ENCODE data around the gene TENM3.

TENM3 gene

DNA sequence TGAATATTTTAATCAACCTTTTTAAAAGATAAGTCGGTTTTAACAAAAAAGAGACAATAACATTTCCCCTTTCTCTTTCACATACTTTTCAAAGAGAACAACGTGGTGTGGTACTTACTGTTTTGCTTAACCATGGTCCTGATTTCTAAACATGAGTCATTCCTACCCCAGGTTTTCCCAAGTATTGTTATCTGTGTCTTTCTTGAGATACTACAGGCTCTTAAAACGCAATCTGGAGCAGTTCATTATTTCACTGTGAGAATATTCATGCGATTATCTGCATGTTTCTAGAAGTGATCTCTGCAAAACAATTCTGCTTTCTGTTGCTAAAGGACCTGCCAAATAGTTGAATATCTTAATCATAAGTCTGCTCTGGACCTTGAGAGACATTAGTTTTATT is 127.3 kb downstream of the TENM3 start:
- no peaks in the 10 kb centered on the region for H4K20me1 ChIP-seq (ENCODE audit: insufficient read depth, low read length)
- no peak overlapping the region for H3K4me3 ChIP-seq (ENCODE audit: low read depth, low read length, poor library complexity, severe bottlenecking)
- no peaks in the 10 kb centered on the region for H3K9me3 ChIP-seq (ENCODE audit: low read length)
- H2AFZ ChIP-seq (ENCODE audit: low read length), result no peak overlapping the region
- no peak overlapping the region for H3K4me2 ChIP-seq (ENCODE audit: low read length)
- H3K27me3 ChIP-seq (ENCODE audit: insufficient read depth, low read length), result no peaks in the 10 kb centered on the region
- TF ChIP-seq, protein P1, sequence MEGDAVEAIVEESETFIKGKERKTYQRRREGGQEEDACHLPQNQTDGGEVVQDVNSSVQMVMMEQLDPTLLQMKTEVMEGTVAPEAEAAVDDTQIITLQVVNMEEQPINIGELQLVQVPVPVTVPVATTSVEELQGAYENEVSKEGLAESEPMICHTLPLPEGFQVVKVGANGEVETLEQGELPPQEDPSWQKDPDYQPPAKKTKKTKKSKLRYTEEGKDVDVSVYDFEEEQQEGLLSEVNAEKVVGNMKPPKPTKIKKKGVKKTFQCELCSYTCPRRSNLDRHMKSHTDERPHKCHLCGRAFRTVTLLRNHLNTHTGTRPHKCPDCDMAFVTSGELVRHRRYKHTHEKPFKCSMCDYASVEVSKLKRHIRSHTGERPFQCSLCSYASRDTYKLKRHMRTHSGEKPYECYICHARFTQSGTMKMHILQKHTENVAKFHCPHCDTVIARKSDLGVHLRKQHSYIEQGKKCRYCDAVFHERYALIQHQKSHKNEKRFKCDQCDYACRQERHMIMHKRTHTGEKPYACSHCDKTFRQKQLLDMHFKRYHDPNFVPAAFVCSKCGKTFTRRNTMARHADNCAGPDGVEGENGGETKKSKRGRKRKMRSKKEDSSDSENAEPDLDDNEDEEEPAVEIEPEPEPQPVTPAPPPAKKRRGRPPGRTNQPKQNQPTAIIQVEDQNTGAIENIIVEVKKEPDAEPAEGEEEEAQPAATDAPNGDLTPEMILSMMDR (IDR thresholded peaks at IDR 0.05; ENCODE audit: low read length), result no peak
- no peak for TF ChIP-seq EZH2 (IDR thresholded peaks at IDR 0.05; ENCODE audit: borderline replicate concordance, low read length)
- no peak overlapping the region for H3K9ac ChIP-seq (ENCODE audit: low read length)
- H3K9me2 ChIP-seq (ENCODE audit: low read depth, low read length), result no peaks in the 10 kb centered on the region
- no peaks in the 10 kb centered on the region for H3K4me1 ChIP-seq (ENCODE audit: insufficient read depth, low read length, severe bottlenecking)
- H3K36me3 ChIP-seq (ENCODE audit: insufficient read depth, low read length), result no peaks in the 10 kb centered on the region
- no peaks in the 10 kb centered on the region for H3F3A ChIP-seq (ENCODE audit: insufficient read depth, low read length)
- no peak overlapping the region for H3K27ac ChIP-seq (ENCODE audit: low read depth, low read length, poor library complexity, severe bottlenecking)
- no peaks in the 10 kb centered on the region for H3K79me2 ChIP-seq (ENCODE audit: insufficient read depth, low read length)

DNA sequence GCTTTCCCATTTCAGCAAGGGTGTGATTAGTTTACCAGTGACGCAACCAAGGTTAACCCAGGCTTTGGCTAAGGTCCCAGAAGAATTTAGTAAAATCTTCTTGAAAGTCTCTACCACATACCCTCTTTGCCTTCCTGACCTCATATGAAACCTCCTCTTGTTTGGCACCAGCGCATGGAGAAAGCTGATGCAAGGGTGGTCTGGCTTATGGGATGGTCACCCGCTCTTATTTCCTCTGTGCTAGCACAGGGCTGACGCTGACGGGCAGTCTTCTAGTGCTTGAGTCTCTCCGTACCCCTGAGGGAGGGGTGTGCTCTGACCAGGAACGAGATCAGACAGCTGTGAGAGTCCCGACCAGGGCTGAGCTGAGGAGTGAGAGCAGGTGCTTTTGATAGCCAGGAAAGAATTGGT is 137.6 kb downstream of the TENM3 start:
- H3K9ac ChIP-seq (ENCODE audit: low read length), result no peak overlapping the region
- H3K4me3 ChIP-seq (ENCODE audit: low read depth, low read length, poor library complexity, severe bottlenecking), result no peak overlapping the region
- no peak overlapping the region for H3K27ac ChIP-seq (ENCODE audit: low read depth, low read length, poor library complexity, severe bottlenecking)
- H3K9me2 ChIP-seq (ENCODE audit: low read depth, low read length), result no peaks in the 10 kb centered on the region
- H3K36me3 ChIP-seq (ENCODE audit: insufficient read depth, low read length), result no peaks in the 10 kb centered on the region
- H3K4me1 ChIP-seq (ENCODE audit: insufficient read depth, low read length, severe bottlenecking), result no peaks in the 10 kb centered on the region
- H3F3A ChIP-seq (ENCODE audit: insufficient read depth, low read length), result no peaks in the 10 kb centered on the region
- H2AFZ ChIP-seq (ENCODE audit: low read length), result no peak overlapping the region
- H3K27me3 ChIP-seq (ENCODE audit: insufficient read depth, low read length), result no peaks in the 10 kb centered on the region
- no peaks in the 10 kb centered on the region for H3K79me2 ChIP-seq (ENCODE audit: insufficient read depth, low read length)
- H3K4me2 ChIP-seq (ENCODE audit: low read length), result no peak overlapping the region
- H4K20me1 ChIP-seq (ENCODE audit: insufficient read depth, low read length), result no peaks in the 10 kb centered on the region
- no peaks in the 10 kb centered on the region for H3K9me3 ChIP-seq (ENCODE audit: low read length)
- no peak for TF ChIP-seq EZH2 (IDR thresholded peaks at IDR 0.05; ENCODE audit: borderline replicate concordance, low read length)
- TF ChIP-seq, protein P1 (IDR thresholded peaks at IDR 0.05; ENCODE audit: low read length), result no peak

DNA sequence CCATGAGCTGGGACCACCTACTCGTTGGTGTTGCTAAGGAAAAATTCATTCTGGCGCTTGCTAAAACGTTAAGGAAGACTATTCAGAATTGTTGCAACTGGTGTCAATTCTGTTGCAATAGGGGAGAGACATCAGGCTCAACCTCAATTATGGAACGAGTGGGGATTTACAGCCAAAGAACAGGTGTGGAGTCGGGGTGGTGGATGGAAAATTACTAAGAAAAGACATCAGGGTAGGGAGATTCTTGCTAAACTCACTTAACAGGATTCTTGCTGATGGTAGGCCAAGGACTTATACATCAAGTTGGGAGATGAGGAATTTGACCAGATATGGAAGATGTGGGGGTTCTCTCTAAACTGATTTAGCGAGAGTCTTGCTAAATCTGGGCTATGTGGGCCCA is 139.7 kb downstream of the TENM3 start:
- Histone ChIP-seq H3K36me3 (ENCODE audit: insufficient read depth, low read length) (no peaks in the 10 kb centered on the region), H4K20me1 (ENCODE audit: insufficient read depth, low read length) (no peaks in the 10 kb centered on the region), H2AFZ (ENCODE audit: low read length) (no peak overlapping the region), H3K4me3 (ENCODE audit: low read depth, low read length, poor library complexity, severe bottlenecking) (no peak overlapping the region), H3K27ac (ENCODE audit: low read depth, low read length, poor library complexity, severe bottlenecking) (no peak overlapping the region), H3K79me2 (ENCODE audit: insufficient read depth, low read length) (no peaks in the 10 kb centered on the region), H3F3A (ENCODE audit: insufficient read depth, low read length) (no peaks in the 10 kb centered on the region), H3K4me1 (ENCODE audit: insufficient read depth, low read length, severe bottlenecking) (no peaks in the 10 kb centered on the region), H3K9ac (ENCODE audit: low read length) (no peak overlapping the region), H3K9me2 (ENCODE audit: low read depth, low read length) (no peaks in the 10 kb centered on the region), H3K4me2 (ENCODE audit: low read length) (no peak overlapping the region), H3K27me3 (ENCODE audit: insufficient read depth, low read length) (no peaks in the 10 kb centered on the region), H3K9me3 (ENCODE audit: low read length) (no peaks in the 10 kb centered on the region)
- TF ChIP-seq, protein P1 (IDR thresholded peaks at IDR 0.05; ENCODE audit: low read length), result no peak
- no peak for TF ChIP-seq EZH2 (IDR thresholded peaks at IDR 0.05; ENCODE audit: borderline replicate concordance, low read length)
